A673 (cell line): ENCODE data around the gene CAPN11. TPM values are rescaled to one million over a fixed set of nuclear protein-coding genes. Genes with fewer than 3 reads are reported as not detected.

Experiments used
- BruUV-seq: library from RNA; stranded (reverse); fragments of 400-500 nt; replicated peaks from 2 replicates; lab custom pipeline; 2021; lab: Mats Ljungman, UMichigan
- CTCF ChIA-PET: fragments of 300-600 bp; sonication (Branson Sonifier 250); formaldehyde crosslinking; loops from one replicate; lab custom pipeline; 2022; ENCODE audit warnings: antibody characterized with exemption; lab: Charles Lee
- POLR2A ChIA-PET: fragments of 300-600 bp; sonication (Branson Sonifier 250); formaldehyde crosslinking; loops from one replicate; lab custom pipeline; 2022; ENCODE audit warnings: antibody characterized with exemption; ENCODE audit not compliant: low non-redundant PET; lab: Charles Lee
- DNase-seq: peaks from one replicate; pipeline ENCODE4 v3.0.0-alpha.2; 2015; ENCODE audit warnings: low spot score
- H3K27ac ChIP-seq: fragments of 200-600 bp; sonication (generic); 2 replicates; pipeline ENCODE4 v1.5.1; 2016; ENCODE audit warnings: mixed run types, low read depth, mild to moderate bottlenecking, mixed read lengths, antibody characterized with exemption, low read length; ENCODE audit not compliant: poor library complexity, severe bottlenecking
- H3K27me3 ChIP-seq: fragments of 200-600 bp; sonication (generic); replicated peaks from 2 replicates; pipeline ENCODE4 v1.6.1; 2017; ENCODE audit warnings: mixed run types, low read depth, mild to moderate bottlenecking, mixed read lengths, antibody characterized with exemption, low read length; ENCODE audit not compliant: insufficient read depth, poor library complexity
- H3K36me3 ChIP-seq: fragments of 200-600 bp; sonication (generic); 2 replicates; pipeline ENCODE4 v1.6.1; 2016; ENCODE audit warnings: mixed run types, mild to moderate bottlenecking, mixed read lengths, antibody characterized with exemption, low read length; ENCODE audit not compliant: insufficient read depth, poor library complexity, severe bottlenecking
- H3K4me1 ChIP-seq: fragments of 200-600 bp; sonication (generic); 2 replicates; pipeline ENCODE4 v1.6.1; 2017; ENCODE audit warnings: mixed run types, mild to moderate bottlenecking, mixed read lengths, antibody characterized with exemption, low read length; ENCODE audit not compliant: insufficient read depth, poor library complexity, severe bottlenecking
- H3K4me3 ChIP-seq: fragments of 200-600 bp; sonication (generic); 2 replicates; pipeline ENCODE4 v1.5.1; 2016; ENCODE audit warnings: low read depth, mixed run types, mild to moderate bottlenecking, mixed read lengths, low read length; ENCODE audit not compliant: poor library complexity, severe bottlenecking
- H3K9me3 ChIP-seq: fragments of 200-600 bp; sonication (generic); 2 replicates; pipeline ENCODE4 v1.6.1; 2016; ENCODE audit warnings: mixed run types, low read depth, mild to moderate bottlenecking, mixed read lengths, antibody characterized with exemption, low read length; ENCODE audit not compliant: poor library complexity, severe bottlenecking
- CTCF ChIP-seq: fragments of 300-800, 200-600 bp; sonication (generic); conservative IDR thresholded peaks from 2 replicates; pipeline ENCODE4 v1.5.1; 2017; ENCODE audit warnings: low read depth, mild to moderate bottlenecking, antibody characterized with exemption, low read length, moderate library complexity, mixed read lengths
- EZH2 ChIP-seq: fragments of 200-600 bp; sonication (generic); IDR thresholded peaks from 2 replicates; pipeline ENCODE4 v1.6.1; 2017; ENCODE audit warnings: borderline replicate concordance, low read depth, mild to moderate bottlenecking, mixed read lengths, antibody characterized with exemption, low read length; ENCODE audit not compliant: poor library complexity, severe bottlenecking
- intact Hi-C: fragments of 100-400 bp; cut with micrococcal nuclease; formaldehyde crosslinking; loops from one replicate; pipeline ENCODE4 v1.10.0; 2022; ENCODE audit not compliant: unreplicated experiment
- total RNA-seq: library from RNA; stranded (reverse); gene quantifications from 2 replicates; pipeline ENCODE4 v1.2.3, GENCODE V29; 2021

The CAPN11 gene
- total RNA-seq, 1 experiment from 2014 or later, result not detected

- H3K9me3 ChIP-seq, result no peaks in the 10 kb centered on the region
- CTCF ChIA-PET, result no interaction called here
- H3K27ac ChIP-seq, result no peak overlapping the region
- H3K36me3 ChIP-seq, result no peaks in the 10 kb centered on the region
- H3K4me3 ChIP-seq, result no peak overlapping the region
- BruUV-seq, result no TSS peak
- H3K4me1 ChIP-seq, result no peaks in the 10 kb centered on the region
- POLR2A ChIA-PET, result no interaction called here
- intact Hi-C loops, result no loop called here
- TF ChIP-seq EZH2 (no peak), CTCF (no peak)
- no peak for DNase-seq
- no peaks in the 10 kb centered on the region for H3K27me3 ChIP-seq
Measured at GRCh38 chr6:44188819-44189218, 30.2 kb downstream of the CAPN11 start.

- H3K27me3 ChIP-seq, result no peaks in the 10 kb centered on the region
- H3K4me3 ChIP-seq, result no peak overlapping the region
- DNase-seq, result no peak
- no peaks in the 10 kb centered on the region for H3K9me3 ChIP-seq
- ChIA-PET POLR2A (no interaction called here), CTCF (no interaction called here)
- no peaks in the 10 kb centered on the region for H3K4me1 ChIP-seq
- no TSS peak for BruUV-seq
- no peak overlapping the region for H3K27ac ChIP-seq
- TF ChIP-seq EZH2 (no peak), CTCF (no peak)
- H3K36me3 ChIP-seq, result no peaks in the 10 kb centered on the region
- intact Hi-C loops, result no loop called here
Measured at GRCh38 chr6:44189257-44189656, 30.6 kb downstream of the CAPN11 start.

GRCh38 chr6:44190715-44191114 lies 32.1 kb downstream of the CAPN11 start:
- intact Hi-C loops, result no loop called here
- CTCF ChIA-PET, result interaction anchor here (0.7 kb wide), 1 partner anchor 38 kb away, joined by 7 read pairs; no protein-coding TSS in a partner anchor
- no peaks in the 10 kb centered on the region for H3K4me1 ChIP-seq
- TF ChIP-seq CTCF, result no peak
- TF ChIP-seq EZH2, result no peak
- POLR2A ChIA-PET, result no interaction called here
- H3K9me3 ChIP-seq, result no peaks in the 10 kb centered on the region
- H3K27me3 ChIP-seq, result no peaks in the 10 kb centered on the region
- no peak overlapping the region for H3K4me3 ChIP-seq
- no TSS peak for BruUV-seq
- no peak for DNase-seq
- H3K36me3 ChIP-seq, result no peaks in the 10 kb centered on the region
- no peak overlapping the region for H3K27ac ChIP-seq
